ENCODE measurements around the gene MIEF2. TPM values are rescaled to one million over a fixed set of nuclear protein-coding genes. Genes with fewer than 3 reads are reported as not detected.
"Not testable (repeated sequence)": the region's sequence is repeated elsewhere in the genome, so short reads cannot be mapped to it uniquely, and the experiment has no call there.

MIEF2 gene
- total RNA-seq, result 1 to 10 TPM; 6.8 to 8.1 TPM

DNA sequence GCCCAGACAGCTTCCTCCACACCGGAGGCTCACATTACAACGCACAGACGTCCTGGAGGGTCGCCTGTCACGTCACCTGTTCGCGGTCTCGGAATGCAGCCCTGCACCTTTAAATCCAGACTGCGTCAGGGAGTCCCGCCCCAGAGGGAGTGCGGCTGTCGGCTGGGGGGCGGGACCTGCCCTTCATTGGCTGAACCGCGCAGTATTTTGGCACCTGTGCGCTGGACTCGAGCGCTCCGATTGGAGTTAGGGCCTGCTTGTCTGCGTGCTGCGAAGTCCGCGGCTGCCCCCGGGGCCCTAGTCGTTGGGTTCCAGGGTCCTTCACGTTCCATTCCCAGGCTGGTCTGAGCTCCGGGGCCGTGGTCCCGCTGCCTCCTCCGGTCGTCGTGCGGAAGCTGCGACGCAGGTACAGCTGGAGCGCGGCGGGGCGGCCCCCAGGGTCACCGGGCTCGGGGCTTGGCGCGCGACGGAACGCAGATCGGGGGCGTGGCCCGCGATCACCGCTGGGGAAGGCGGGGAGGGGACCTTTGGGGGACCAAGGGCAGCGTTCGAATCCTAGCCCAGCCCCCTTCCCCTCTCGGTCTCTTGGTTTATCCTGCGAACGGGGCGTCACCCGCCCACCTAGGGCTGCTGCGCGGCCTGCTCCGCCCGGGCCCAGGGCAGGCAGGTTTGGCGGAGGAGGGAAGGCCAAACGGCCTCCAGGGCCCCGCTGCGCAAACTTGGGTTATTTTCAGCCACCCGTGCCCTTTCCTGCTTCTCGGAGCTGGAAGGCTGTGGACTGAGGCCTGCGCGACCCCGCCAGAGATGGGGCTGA, at the start of gene MIEF2:
Gene MIEF2, plus strand, starts transcription at position 331 of the 814 bp plus-strand sequence. CDS start 2,059 bp downstream, outside the sequence.
- ATAC-seq (peak; percentile 90 to 93), DNase-seq (ENCODE audit: low spot score) (peak; percentile 94)
- Mint-ChIP-seq H3K27me3 (no peaks in the 10 kb centered on the region), H3K4me1 (ENCODE audit: low read depth in 2 of 2) (peaks cover 11 to 20% of the 10 kb centered on the region in 2 donors), H3K9me3 (no peaks in the 10 kb centered on the region), H3K27ac (peak within 1 kb of the TSS; percentile 48 to 66), H3K36me3 (no peaks in the 10 kb centered on the region), H3K4me3 (peak within 1 kb of the TSS; percentile 74)

DNA sequence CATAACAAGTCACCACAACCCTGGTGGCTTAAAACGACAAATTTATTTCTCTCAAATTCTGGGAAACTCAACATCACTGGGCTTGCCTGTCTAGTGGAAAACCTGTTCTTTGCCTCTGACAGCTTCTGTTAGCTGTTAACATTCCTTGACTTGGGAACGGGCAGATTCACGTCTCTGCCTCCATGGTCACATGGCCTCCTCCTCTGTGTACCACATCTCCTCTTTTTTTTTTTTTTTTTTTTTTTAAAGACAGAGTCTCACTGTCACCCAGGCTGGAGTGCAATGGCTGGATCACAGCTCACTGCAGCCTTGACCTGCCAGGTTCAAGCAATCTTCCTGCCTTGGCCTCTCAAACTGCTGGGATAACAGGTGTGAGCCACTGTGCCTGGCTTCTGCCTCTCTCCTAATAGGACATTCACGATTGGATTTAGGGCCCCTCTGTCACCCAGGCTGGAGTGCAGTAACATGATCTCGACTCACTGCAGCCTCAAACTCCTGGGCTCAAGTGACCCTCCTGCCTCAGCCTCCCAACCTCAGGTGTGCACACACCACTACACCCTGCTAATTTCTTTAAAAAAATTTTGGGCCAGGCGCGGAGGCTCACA, 46.7 kb upstream of the MIEF2 start:
- Mint-ChIP-seq H3K4me3 (no peak overlapping the region), H3K27me3 (no peaks in the 10 kb centered on the region), H3K9me3 (no peaks in the 10 kb centered on the region), H3K27ac (peak overlapping the region in 1 of 2 donors; percentile 59), H3K36me3 (peaks cover 5% of the 10 kb centered on the region), H3K4me1 (ENCODE audit: low read depth in 2 of 2) (no peaks in the 10 kb centered on the region)
- no peak for ATAC-seq
- no peak for DNase-seq (ENCODE audit: low spot score)

DNA sequence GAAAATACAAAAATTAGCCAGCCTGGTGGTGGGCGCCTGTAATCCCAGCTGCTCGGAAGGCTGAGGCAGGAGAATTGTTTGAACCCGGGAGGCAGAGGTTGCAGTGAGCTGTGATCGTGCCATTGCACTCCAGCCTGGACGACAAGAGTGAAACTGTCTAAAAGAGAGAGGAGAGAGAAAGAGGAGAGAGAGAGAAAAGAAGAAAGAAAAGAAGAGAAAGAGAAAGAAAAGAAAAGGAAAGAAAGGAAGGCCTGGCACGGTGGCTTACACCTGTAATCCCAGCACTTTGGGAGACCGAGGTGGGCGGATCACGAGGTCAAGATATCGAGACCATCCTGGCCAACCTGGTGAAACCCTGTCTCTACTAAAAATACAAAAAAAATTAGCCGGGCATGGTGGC, 43.6 kb upstream of the MIEF2 start:
- ATAC-seq; DNase-seq (ENCODE audit: low spot score); H3K27ac Mint-ChIP-seq; H3K4me1 Mint-ChIP-seq (ENCODE audit: low read depth in 2 of 2); H3K27me3 Mint-ChIP-seq; H3K4me3 Mint-ChIP-seq; H3K9me3 Mint-ChIP-seq; H3K36me3 Mint-ChIP-seq: not testable (repeated sequence)

- H3K9me3 Mint-ChIP-seq, result no peaks in the 10 kb centered on the region
- H3K4me3 Mint-ChIP-seq, result no peak overlapping the region
- DNase-seq (ENCODE audit: low spot score), result peak; percentile 79
- no peaks in the 10 kb centered on the region for H3K36me3 Mint-ChIP-seq
- no peaks in the 10 kb centered on the region for H3K27me3 Mint-ChIP-seq
- ATAC-seq, result peak; percentile 82 to 85
- no peaks in the 10 kb centered on the region for H3K4me1 Mint-ChIP-seq (ENCODE audit: low read depth in 2 of 2)
- no peak overlapping the region for H3K27ac Mint-ChIP-seq
Observed at GRCh38 chr17:18217412-18218015, 42.9 kb upstream of the MIEF2 start.

DNA sequence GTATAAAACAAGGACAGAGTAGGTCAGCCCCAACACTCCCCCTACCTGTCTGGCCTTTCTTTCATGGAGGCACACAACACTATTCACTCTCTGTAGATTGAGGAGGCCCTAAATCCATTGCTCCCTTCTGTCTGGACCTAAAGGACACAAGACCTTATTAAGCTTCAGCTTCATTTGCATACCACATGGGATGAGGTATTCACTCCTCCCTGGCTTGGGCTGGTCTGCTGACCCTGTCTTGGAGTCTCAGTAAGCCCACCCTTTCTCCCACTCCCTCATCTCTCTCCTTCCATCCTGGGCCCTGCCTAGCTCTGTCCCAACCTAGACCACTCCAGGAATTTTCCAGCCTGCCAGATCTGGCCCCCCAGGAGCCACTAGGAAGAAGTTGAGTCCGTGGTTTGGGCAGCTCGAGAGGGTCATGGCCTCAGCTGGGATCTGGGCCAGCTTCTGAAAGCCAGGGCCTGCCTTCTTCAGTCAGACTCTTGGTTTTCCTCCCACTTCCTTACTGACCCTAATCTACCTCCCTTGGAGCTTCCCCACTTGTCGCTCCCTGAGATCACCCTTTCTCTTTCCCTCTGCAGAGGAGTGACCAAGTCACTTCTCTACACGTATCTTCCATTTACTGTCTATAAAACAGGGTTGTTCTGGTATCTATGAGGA, 41.6 kb upstream of the MIEF2 start:
- Mint-ChIP-seq H3K27ac (no peak overlapping the region), H3K4me1 (ENCODE audit: low read depth in 2 of 2) (no peaks in the 10 kb centered on the region), H3K9me3 (no peaks in the 10 kb centered on the region), H3K27me3 (no peaks in the 10 kb centered on the region), H3K36me3 (no peaks in the 10 kb centered on the region), H3K4me3 (no peak overlapping the region)
- DNase-seq (ENCODE audit: low spot score), result no peak
- ATAC-seq, result no peak

DNA sequence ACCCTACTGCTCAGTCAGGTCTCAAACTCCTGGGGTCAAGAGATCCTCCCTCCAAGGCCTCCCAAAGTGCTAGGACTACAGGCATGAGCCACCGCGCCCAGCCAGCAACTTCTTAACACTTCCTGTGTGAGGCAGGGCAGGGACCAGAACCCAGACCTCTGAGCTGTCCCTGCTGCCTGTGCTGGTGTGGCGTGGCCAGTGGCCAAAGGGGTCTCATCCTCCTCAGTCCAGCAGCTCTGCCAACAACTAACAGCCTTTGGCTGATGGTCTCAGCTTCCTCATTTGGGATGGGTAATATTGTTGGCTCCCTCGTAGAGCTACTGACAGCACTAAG, 36.4 kb upstream of the MIEF2 start:
- Mint-ChIP-seq H3K36me3 (no peaks in the 10 kb centered on the region), H3K27ac (no peak overlapping the region), H3K4me3 (no peak overlapping the region), H3K4me1 (ENCODE audit: low read depth in 2 of 2) (peaks cover 6 to 22% of the 10 kb centered on the region in 2 donors), H3K27me3 (no peaks in the 10 kb centered on the region), H3K9me3 (no peaks in the 10 kb centered on the region)
- ATAC-seq, result no peak
- DNase-seq (ENCODE audit: low spot score), result no peak

DNA sequence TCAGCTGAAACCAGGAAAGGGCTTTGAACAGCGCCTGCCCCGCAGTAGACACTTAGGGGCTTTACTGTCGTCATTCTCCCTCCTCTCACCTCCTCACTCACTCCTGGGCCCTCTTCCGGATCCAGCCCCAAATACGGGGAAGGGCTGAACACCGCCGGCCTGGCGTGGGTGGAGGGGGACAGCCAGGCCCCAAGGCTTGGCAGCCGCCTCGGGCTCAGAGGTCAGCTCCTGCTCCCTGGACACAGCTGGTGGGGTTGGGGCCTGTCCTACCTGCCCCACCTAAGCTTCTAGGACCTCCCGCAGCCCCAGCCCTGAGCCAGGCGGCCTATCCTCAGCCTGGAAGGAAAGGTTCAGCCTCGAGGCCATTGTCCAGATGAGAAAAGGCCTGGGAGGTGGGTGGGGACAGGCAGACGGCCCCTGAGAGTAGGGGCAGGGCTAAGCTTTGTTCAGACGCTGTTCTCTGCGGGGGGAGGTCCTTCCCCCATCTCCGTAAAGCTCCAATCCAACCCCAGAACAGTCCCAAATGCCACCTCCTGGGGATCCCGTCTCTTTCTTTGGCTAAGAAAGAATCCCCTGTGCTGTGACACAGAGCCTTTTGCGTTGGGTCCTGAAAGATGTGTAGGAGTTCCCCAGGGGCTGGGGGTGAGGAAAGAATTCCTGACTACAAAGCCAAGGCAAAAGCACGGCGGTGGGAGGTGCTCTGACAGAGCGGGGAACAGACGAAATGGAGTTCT, 35.9 kb upstream of the MIEF2 start:
- H3K9me3 Mint-ChIP-seq, result no peaks in the 10 kb centered on the region
- H3K4me3 Mint-ChIP-seq, result peak overlapping the region; percentile 93
- ATAC-seq (no peak), DNase-seq (ENCODE audit: low spot score) (no peak)
- no peaks in the 10 kb centered on the region for H3K36me3 Mint-ChIP-seq
- H3K4me1 Mint-ChIP-seq (ENCODE audit: low read depth in 2 of 2), result peaks cover 6 to 22% of the 10 kb centered on the region in 2 donors
- H3K27ac Mint-ChIP-seq, result no peak overlapping the region
- H3K27me3 Mint-ChIP-seq, result no peaks in the 10 kb centered on the region

- Mint-ChIP-seq H3K27me3 (no peaks in the 10 kb centered on the region), H3K36me3 (no peaks in the 10 kb centered on the region), H3K27ac (peak within 1 kb of the TSS; percentile 66 to 86), H3K4me1 (ENCODE audit: low read depth in 2 of 2) (peaks cover 6 to 22% of the 10 kb centered on the region in 2 donors), H3K4me3 (peak within 1 kb of the TSS; percentile 93), H3K9me3 (no peaks in the 10 kb centered on the region)
- DNase-seq (ENCODE audit: low spot score) (peak; percentile 98), ATAC-seq (peak; percentile 99)
Observed at GRCh38 chr17:18225121-18225641, 35.3 kb upstream of the MIEF2 start, which contains the start of gene LLGL1. Gene LLGL1, plus strand, starts transcription at chr17:18225635. Its CDS starts 48 bp downstream, at chr17:18225683.

DNA sequence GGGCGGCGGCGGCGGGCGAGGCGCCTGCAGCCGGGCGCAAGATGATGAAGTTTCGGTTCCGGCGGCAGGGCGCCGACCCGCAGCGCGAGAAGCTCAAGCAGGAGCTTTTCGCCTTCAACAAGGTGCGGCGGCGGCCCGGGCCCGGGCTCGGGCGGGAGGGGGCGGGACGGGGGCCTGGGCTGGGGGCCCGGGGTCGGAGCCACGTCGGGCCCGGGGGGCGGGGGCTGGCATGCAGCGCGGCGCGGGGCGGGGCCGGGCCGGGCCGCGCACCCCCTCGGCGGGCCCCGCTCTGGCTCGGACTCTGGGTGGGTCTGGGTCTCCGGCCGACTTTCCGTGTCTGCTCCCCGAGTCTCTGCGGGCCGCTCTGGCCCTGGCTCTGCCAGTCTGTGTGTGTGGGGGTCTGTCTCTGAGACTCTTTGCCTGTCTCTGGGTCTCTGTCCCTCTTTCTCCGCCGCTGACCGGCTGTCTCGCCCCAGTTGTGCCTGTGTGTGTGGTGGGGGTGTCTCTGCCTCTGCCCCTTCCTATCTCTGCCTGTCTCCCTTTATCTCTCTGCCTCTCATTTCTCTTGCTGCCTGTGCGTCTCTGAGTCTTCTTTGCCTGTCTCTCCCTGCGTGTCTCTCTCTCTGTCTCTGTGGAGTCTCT, 34.7 kb upstream of the MIEF2 start:
- DNase-seq (ENCODE audit: low spot score) (no peak), ATAC-seq (peak; percentile 56 to 58)
- Mint-ChIP-seq H3K36me3 (no peaks in the 10 kb centered on the region), H3K27ac (peak overlapping the region; percentile 66 to 86), H3K4me1 (ENCODE audit: low read depth in 2 of 2) (peaks cover 6 to 22% of the 10 kb centered on the region in 2 donors), H3K27me3 (no peaks in the 10 kb centered on the region), H3K4me3 (peak overlapping the region; percentile 93), H3K9me3 (no peaks in the 10 kb centered on the region)

DNA sequence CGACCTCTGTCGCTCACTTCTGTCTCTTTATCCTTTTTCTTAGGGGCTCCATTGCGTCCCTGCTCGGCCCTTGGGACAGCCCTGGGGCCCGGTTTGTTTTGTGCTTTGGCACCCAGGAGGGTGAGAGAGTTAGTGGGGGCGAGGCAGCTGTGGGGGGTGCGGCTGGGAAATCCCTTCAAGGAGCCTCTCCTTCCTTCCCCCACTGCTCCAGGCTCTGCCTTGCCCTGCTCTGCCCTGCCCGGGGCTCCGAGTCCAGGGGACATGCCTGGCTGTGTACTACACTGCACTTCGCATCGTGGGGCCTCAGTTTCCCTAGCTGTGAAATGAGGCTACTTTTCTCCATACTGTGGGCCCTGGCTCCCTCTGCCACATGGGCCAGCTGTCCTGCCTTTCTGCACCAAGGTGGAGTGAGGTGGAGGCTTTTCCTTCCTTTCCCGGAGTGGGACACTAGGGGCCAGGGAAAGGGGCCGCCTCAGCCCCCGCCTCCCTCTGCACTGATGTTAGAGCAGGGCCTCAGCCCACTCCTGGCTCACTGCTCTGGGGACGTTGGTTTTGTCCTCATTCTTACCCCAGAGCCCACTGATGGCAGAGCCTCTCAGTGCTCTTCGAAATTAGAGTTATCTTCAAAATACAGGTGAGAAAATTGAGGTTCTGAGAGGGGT, 34.0 kb upstream of the MIEF2 start:
- Mint-ChIP-seq H3K4me1 (ENCODE audit: low read depth in 2 of 2) (peaks cover 6 to 22% of the 10 kb centered on the region in 2 donors), H3K4me3 (peak overlapping the region; percentile 93), H3K36me3 (no peaks in the 10 kb centered on the region), H3K27me3 (no peaks in the 10 kb centered on the region), H3K9me3 (no peaks in the 10 kb centered on the region), H3K27ac (peak overlapping the region; percentile 66 to 86)
- ATAC-seq (no peak), DNase-seq (ENCODE audit: low spot score) (no peak)

GRCh38 chr17:18227635-18228034, 32.8 kb upstream of the MIEF2 start:
- peaks cover 6 to 22% of the 10 kb centered on the region in 2 donors for H3K4me1 Mint-ChIP-seq (ENCODE audit: low read depth in 2 of 2)
- ATAC-seq (no peak), DNase-seq (ENCODE audit: low spot score) (no peak)
- no peaks in the 10 kb centered on the region for H3K36me3 Mint-ChIP-seq
- no peaks in the 10 kb centered on the region for H3K9me3 Mint-ChIP-seq
- H3K4me3 Mint-ChIP-seq, result no peak overlapping the region
- H3K27ac Mint-ChIP-seq, result peak overlapping the region in 1 of 2 donors; percentile 28
- no peaks in the 10 kb centered on the region for H3K27me3 Mint-ChIP-seq

DNA sequence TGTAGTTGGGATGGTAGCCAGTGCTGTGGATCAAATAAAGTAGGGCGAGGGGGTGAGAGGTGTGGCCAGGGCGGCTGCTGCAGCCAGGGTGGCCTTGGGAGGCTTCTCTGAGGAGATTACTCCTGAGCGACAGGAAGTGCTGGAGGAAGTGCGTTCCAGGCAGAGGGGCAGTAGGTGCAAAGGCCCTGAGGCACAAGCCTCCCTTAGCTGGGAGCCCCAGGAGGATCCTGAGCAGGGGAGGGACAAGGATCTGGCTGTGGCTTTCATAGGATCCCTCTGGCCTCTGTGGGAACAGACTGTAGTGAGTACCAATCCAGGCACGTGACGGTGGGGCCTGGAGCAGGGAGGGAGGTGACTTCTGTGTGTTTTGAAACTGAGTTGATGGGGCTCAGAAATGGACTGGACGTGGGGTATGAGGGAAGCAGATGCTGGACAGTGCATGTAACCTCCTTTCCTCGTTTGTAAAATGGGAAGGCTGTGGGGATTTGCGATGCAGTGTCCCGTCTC, 32.2 kb upstream of the MIEF2 start:
- Mint-ChIP-seq H3K27me3 (no peaks in the 10 kb centered on the region), H3K9me3 (no peaks in the 10 kb centered on the region), H3K36me3 (no peaks in the 10 kb centered on the region), H3K4me1 (ENCODE audit: low read depth in 2 of 2) (peaks cover 6 to 22% of the 10 kb centered on the region in 2 donors), H3K4me3 (no peak overlapping the region), H3K27ac (peak overlapping the region in 1 of 2 donors; percentile 28)
- DNase-seq (ENCODE audit: low spot score), result no peak
- ATAC-seq, result no peak

Data from natural killer cell treated with Interleukin-12 subunit alpha and Interleukin-12 subunit beta and Interleukin-15 and Interleukin-18, amount 100 ng/mL, for 72 hours (primary cell).